GM21423 (cell line): ENCODE measurements around the gene FGD2.
"Not testable (repeated sequence)": the region's sequence is repeated elsewhere in the genome, so short reads cannot be mapped to it uniquely, and the experiment has no call there.

Experiments used
- ATAC-seq: cut with Tn5 transposase; IDR thresholded peaks from one replicate; pipeline ENCODE4 v1.9.1; 2021; ENCODE audit warnings: mild to moderate bottlenecking, moderate library complexity; ENCODE audit not compliant: unreplicated experiment

The FGD2 gene

GRCh38 chr6:36985808-36986703, 19.4 kb upstream of the FGD2 start, which contains the start of gene MTCH1:
TSS of gene MTCH1 (minus strand) at chr6:36986196. CDS start at chr6:36986173, 23 bp downstream.
- ATAC-seq, result peak; percentile 90

GRCh38 chr6:36986704-36987047, 18.8 kb upstream of the FGD2 start:
- ATAC-seq, result no peak

GRCh38 chr6:36989264-36989663, 16.2 kb upstream of the FGD2 start:
- no peak for ATAC-seq

GRCh38 chr6:36990401-36990800, 15.1 kb upstream of the FGD2 start:
- not testable (repeated sequence) for ATAC-seq

GRCh38 chr6:36997811-36998722, 7.4 kb upstream of the FGD2 start:
- ATAC-seq, result no peak

GRCh38 chr6:36998723-36999038, 6.8 kb upstream of the FGD2 start:
- no peak for ATAC-seq

GRCh38 chr6:36999061-36999750, 6.2 kb upstream of the FGD2 start:
- ATAC-seq, result no peak

GRCh38 chr6:36999751-37000125, 5.7 kb upstream of the FGD2 start:
- no peak for ATAC-seq

- no peak for ATAC-seq
These were observed 1.1 kb upstream of the FGD2 start for GRCh38 chr6:37004044-37004980.

- ATAC-seq, result peak; percentile 1
These were observed 542 bp downstream of the FGD2 start for GRCh38 chr6:37005827-37006567.

- no peak for ATAC-seq
These were observed 1.4 kb downstream of the FGD2 start for GRCh38 chr6:37006793-37007339.

- no peak for ATAC-seq
These were observed 2.0 kb downstream of the FGD2 start for GRCh38 chr6:37007340-37008043.

GRCh38 chr6:37008484-37009465, 3.3 kb downstream of the FGD2 start:
- ATAC-seq, result no peak

- no peak for ATAC-seq
These were observed 5.0 kb downstream of the FGD2 start for GRCh38 chr6:37010402-37010892.

- no peak for ATAC-seq
These were observed 6.4 kb downstream of the FGD2 start for GRCh38 chr6:37011656-37012378.
